HepG2 (cell line): ENCODE data around the gene CNTN2. TPM values are rescaled to one million over a fixed set of nuclear protein-coding genes. Genes with fewer than 3 reads are reported as not detected.

Experiments used
- EHMT2 ChIP-seq: fragments of 200-600 bp; sonication (generic); IDR thresholded peaks from 2 replicates; pipeline ENCODE4 v1.7.0; 2017; ENCODE audit warnings: antibody characterized with exemption, low read depth, low read length, borderline replicate concordance
- HNF4G ChIP-seq, 2 experiments: sonication (generic) in 1 of 2; formaldehyde crosslinking in 1 of 2; IDR thresholded peaks; 2 replicates each; pipeline versions ENCODE4 v1.4.0 to v1.6.1; 2011 to 2020; ENCODE audit warnings: borderline replicate concordance in 2 of 2, low read depth in 2 of 2, mild to moderate bottlenecking in 2 of 2, low read length in 1 of 2, missing genetic modification reagents in 1 of 2, moderate library complexity in 1 of 2
- JUN ChIP-seq: sonication (generic); formaldehyde crosslinking; IDR thresholded peaks from 2 replicates; pipeline ENCODE4 v1.4.0; 2020; ENCODE audit warnings: mild to moderate bottlenecking, missing genetic modification reagents
- KLF6 ChIP-seq: IDR thresholded peaks from 2 replicates; pipeline ENCODE4 v1.8.0; 2016; ENCODE audit warnings: missing biosample characterization, missing genetic modification reagents
- NRL ChIP-seq: sonication (generic); formaldehyde crosslinking; IDR thresholded peaks from 2 replicates; pipeline ENCODE4 v1.5.0; 2020; ENCODE audit warnings: missing genetic modification reagents, mild to moderate bottlenecking, moderate library complexity, borderline replicate concordance
- RNF2 ChIP-seq: fragments of 450-650 bp; conservative IDR thresholded peaks from 2 replicates; pipeline ENCODE4 v1.6.1; 2016; ENCODE audit warnings: low read depth
- ZBTB42 ChIP-seq: sonication (generic); formaldehyde crosslinking; IDR thresholded peaks from 2 replicates; pipeline ENCODE4 v1.5.0; 2020; ENCODE audit warnings: mild to moderate bottlenecking, missing genetic modification reagents
- ZNF367 ChIP-seq: sonication (generic); formaldehyde crosslinking; IDR thresholded peaks from 2 replicates; pipeline ENCODE4 v1.4.0; 2020; ENCODE audit warnings: missing genetic modification reagents, borderline replicate concordance
- ZNF546 ChIP-seq: sonication (generic); formaldehyde crosslinking; conservative IDR thresholded peaks from 2 replicates; pipeline ENCODE4 v1.8.1; 2023; ENCODE audit warnings: mild to moderate bottlenecking, missing genetic modification reagents
- ZNF782 ChIP-seq: sonication (generic); formaldehyde crosslinking; IDR thresholded peaks from 2 replicates; pipeline ENCODE4 v1.4.0; 2020; ENCODE audit warnings: missing genetic modification reagents, mild to moderate bottlenecking, borderline replicate concordance
- polyA plus RNA-seq, 8 experiments: library from polyadenylated mRNA; depleted of rRNA in 3 of 8; stranded (reverse) in 7 of 8; unstranded in 1 of 8; fragments of >200 nt; fragmentation: Illumina TruSeq in 4 of 8; extraction: Trizol in 4 of 8; gene quantifications; 2 replicates each; pipeline versions ENCODE4 v1.2.1 to v1.2.3, GENCODE V29; 2011 to 2016; ENCODE audit warnings: low read depth in 4 of 8, missing spikeins in 1 of 8, mixed read lengths in 1 of 8; ENCODE audit not compliant: insufficient read depth in 1 of 8
- total RNA-seq, 5 experiments: library from RNA; depleted of rRNA; stranded (reverse); fragments of >200 nt; fragmentation: Illumina TruSeq; extraction: Trizol; gene quantifications; 2 replicates each; pipeline ENCODE4 v1.2.3, GENCODE V29; 2016; ENCODE audit warnings: low read depth in 1 of 5
- TF ChIP-seq, protein P1 (sequence below): sonication (generic); formaldehyde crosslinking; IDR thresholded peaks from 2 replicates; pipeline ENCODE4 v1.5.0; 2020; ENCODE audit warnings: missing genetic modification reagents
- TF ChIP-seq, protein P2 (sequence below): sonication (generic); formaldehyde crosslinking; IDR thresholded peaks from 2 replicates; pipeline ENCODE4 v1.8.1; 2022; ENCODE audit warnings: low read depth, mild to moderate bottlenecking, missing genetic modification reagents
- TF ChIP-seq, protein P3 (sequence below): sonication (generic); formaldehyde crosslinking; IDR thresholded peaks from 2 replicates; pipeline ENCODE4 v1.5.1; 2020; ENCODE audit warnings: mild to moderate bottlenecking, missing genetic modification reagents, borderline replicate concordance
- TF ChIP-seq, protein P4 (sequence below): sonication (generic); formaldehyde crosslinking; IDR thresholded peaks from 2 replicates; pipeline ENCODE4 v1.8.0; 2022; ENCODE audit warnings: low read depth, missing genetic modification reagents

Gene CNTN2
- total and polyA plus RNA-seq, 2 of the 13 experiments (the other 11 are each of a cell fraction or from before 2014, with no cell fraction given) = not detected

DNA sequence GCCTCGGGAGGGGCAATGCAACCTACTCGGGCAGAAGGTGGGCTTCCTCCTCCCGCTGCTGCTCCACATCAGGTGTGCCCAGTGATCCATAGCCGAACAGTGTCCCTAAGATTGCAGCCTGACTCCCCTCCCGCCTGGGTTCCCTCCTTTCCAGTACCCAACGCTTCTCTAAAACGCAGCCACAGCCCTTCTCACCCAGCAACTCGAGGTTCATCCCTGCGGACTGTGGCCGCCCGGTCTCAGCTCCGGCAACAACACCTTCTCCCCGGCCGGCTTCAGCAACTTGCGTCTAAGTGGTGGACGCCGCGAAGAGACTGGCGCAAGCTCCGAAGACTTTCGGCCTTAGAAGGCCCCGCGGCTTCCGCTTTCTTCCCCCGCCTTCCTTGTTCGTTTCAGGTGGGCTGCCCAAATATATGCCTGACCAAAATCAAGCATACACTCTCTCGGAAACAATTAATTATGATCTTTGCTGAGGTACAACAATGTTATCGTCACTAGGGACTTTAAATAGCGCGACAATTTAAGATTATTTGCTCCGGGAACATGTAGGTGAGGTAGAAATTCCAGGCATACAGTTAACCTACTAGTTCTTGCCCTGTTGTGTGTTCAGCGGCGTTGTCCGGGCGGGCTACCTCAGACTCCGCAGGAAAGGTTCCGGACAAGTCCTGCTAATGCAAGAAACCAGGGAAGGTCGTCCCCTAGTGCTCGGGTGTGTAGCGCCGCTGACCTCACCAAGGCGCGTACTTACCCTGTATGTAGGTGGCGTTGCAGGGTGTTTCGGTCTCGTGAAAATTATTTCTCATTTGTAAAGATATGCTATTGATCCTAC, 78.9 kb downstream of the CNTN2 start, which contains the start of gene RBBP5 (continued):
- TF ChIP-seq, protein P1, sequence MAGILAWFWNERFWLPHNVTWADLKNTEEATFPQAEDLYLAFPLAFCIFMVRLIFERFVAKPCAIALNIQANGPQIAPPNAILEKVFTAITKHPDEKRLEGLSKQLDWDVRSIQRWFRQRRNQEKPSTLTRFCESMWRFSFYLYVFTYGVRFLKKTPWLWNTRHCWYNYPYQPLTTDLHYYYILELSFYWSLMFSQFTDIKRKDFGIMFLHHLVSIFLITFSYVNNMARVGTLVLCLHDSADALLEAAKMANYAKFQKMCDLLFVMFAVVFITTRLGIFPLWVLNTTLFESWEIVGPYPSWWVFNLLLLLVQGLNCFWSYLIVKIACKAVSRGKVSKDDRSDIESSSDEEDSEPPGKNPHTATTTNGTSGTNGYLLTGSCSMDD = no peak
- TF ChIP-seq ZBTB42 (CRISPR knock-in tag) (no peak), JUN (CRISPR knock-in tag) (peak; percentile 84), EHMT2 (peak; percentile 95; the same call in 1 of the 2 replicates), KLF6 (CRISPR knock-in tag) (0 out of 2 replicates have a peak, but pooled peaks have one; percentile 58), ZNF546 (CRISPR knock-in tag) (0 out of 2 replicates have a peak, but pooled peaks have one; percentile 29), ZNF367 (CRISPR knock-in tag) (no peak), ZNF782 (CRISPR knock-in tag) (no peak), RNF2 (peak; percentile 83; the same call in 1 of the 2 replicates), HNF4G (IDR thresholded peaks at IDR 0.05; ENCODE audit: borderline replicate concordance, low read depth, low read length) (no peak), HNF4G (CRISPR knock-in tag; IDR thresholded peaks at IDR 0.05; ENCODE audit: borderline replicate concordance, low read depth) (no peak; the same call in 1 of the 2 replicates), NRL (CRISPR knock-in tag) (no peak)
- TF ChIP-seq, protein P2, sequence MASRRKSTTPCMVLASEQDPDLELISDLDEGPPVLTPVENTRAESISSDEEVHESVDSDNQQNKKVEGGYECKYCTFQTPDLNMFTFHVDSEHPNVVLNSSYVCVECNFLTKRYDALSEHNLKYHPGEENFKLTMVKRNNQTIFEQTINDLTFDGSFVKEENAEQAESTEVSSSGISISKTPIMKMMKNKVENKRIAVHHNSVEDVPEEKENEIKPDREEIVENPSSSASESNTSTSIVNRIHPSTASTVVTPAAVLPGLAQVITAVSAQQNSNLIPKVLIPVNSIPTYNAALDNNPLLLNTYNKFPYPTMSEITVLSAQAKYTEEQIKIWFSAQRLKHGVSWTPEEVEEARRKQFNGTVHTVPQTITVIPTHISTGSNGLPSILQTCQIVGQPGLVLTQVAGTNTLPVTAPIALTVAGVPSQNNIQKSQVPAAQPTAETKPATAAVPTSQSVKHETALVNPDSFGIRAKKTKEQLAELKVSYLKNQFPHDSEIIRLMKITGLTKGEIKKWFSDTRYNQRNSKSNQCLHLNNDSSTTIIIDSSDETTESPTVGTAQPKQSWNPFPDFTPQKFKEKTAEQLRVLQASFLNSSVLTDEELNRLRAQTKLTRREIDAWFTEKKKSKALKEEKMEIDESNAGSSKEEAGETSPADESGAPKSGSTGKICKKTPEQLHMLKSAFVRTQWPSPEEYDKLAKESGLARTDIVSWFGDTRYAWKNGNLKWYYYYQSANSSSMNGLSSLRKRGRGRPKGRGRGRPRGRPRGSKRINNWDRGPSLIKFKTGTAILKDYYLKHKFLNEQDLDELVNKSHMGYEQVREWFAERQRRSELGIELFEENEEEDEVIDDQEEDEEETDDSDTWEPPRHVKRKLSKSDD (CRISPR knock-in tag) = peak; percentile 61; the same call in 1 of the 2 replicates
- TF ChIP-seq, protein P3, sequence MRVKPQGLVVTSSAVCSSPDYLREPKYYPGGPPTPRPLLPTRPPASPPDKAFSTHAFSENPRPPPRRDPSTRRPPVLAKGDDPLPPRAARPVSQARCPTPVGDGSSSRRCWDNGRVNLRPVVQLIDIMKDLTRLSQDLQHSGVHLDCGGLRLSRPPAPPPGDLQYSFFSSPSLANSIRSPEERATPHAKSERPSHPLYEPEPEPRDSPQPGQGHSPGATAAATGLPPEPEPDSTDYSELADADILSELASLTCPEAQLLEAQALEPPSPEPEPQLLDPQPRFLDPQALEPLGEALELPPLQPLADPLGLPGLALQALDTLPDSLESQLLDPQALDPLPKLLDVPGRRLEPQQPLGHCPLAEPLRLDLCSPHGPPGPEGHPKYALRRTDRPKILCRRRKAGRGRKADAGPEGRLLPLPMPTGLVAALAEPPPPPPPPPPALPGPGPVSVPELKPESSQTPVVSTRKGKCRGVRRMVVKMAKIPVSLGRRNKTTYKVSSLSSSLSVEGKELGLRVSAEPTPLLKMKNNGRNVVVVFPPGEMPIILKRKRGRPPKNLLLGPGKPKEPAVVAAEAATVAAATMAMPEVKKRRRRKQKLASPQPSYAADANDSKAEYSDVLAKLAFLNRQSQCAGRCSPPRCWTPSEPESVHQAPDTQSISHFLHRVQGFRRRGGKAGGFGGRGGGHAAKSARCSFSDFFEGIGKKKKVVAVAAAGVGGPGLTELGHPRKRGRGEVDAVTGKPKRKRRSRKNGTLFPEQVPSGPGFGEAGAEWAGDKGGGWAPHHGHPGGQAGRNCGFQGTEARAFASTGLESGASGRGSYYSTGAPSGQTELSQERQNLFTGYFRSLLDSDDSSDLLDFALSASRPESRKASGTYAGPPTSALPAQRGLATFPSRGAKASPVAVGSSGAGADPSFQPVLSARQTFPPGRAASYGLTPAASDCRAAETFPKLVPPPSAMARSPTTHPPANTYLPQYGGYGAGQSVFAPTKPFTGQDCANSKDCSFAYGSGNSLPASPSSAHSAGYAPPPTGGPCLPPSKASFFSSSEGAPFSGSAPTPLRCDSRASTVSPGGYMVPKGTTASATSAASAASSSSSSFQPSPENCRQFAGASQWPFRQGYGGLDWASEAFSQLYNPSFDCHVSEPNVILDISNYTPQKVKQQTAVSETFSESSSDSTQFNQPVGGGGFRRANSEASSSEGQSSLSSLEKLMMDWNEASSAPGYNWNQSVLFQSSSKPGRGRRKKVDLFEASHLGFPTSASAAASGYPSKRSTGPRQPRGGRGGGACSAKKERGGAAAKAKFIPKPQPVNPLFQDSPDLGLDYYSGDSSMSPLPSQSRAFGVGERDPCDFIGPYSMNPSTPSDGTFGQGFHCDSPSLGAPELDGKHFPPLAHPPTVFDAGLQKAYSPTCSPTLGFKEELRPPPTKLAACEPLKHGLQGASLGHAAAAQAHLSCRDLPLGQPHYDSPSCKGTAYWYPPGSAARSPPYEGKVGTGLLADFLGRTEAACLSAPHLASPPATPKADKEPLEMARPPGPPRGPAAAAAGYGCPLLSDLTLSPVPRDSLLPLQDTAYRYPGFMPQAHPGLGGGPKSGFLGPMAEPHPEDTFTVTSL (CRISPR knock-in tag) = peak; percentile 10; the same call in 1 of the 2 replicates
- TF ChIP-seq, protein P4, sequence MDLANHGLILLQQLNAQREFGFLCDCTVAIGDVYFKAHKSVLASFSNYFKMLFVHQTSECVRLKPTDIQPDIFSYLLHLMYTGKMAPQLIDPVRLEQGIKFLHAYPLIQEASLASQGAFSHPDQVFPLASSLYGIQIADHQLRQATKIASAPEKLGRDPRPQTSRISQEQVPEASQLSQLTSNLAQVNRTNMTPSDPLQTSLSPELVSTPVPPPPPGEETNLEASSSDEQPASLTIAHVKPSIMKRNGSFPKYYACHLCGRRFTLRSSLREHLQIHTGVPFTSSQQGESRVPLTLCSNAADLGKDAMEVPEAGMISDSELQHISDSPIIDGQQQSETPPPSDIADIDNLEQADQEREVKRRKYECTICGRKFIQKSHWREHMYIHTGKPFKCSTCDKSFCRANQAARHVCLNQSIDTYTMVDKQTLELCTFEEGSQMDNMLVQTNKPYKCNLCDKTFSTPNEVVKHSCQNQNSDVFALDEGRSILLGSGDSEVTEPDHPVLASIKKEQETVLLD (CRISPR knock-in tag) = no peak
